HG03066 (cell line): Measurements from ENCODE around the gene RAI1.
A peak's percentile ranks its signal among the peaks of the same experiment; 100 is the strongest.
"Not testable (repeated sequence)": the region's sequence is repeated elsewhere in the genome, so short reads cannot be mapped to it uniquely, and the experiment has no call there.

ENCODE experiments used
- ATAC-seq: cut with Tn5 transposase; IDR thresholded peaks from one replicate; pipeline ENCODE4 v1.9.1; 2021; ENCODE audit warnings: low read depth; ENCODE audit not compliant: unreplicated experiment

RAI1 gene

DNA sequence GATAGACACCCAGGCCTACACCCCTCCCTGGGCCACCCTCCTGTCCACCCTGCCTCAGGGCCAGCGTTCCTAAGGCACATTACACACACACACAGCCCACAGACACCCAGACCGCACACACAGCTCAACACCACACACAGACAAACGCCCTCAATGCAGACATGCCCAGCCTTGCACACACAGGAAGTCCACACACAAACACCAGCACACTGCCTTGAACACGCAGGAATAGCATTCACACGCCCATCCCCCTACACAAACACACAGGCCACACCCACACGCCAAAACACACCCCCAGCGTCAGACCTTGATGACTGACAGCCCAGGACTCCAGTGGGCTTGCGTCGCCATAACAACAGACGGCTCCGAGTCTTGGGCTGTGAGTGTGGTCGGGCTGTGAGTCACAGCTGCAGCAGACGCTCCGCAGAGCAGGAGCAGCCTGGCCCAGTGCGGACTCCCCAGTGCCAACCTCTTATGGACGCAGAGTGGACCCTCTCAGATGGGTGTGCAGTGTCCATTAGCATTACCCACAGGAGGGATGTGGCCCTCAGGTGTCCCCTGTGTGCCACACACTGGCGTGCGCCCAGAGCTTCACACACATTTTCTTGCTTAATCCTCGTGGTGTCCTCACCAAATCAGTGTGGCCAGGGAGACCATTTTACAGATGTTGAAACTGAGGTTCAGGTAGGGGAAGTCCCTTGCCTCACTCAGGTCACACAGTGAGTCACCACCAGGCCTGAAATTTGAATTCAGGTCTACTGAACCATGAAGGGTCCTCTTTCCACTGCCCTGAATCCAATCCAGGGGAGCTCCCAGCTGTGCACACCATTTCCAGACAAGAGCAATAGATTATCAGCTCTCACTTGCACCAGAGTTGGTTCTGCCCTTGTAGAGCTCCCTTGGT is 17.8 kb upstream of the RAI1 start:
- ATAC-seq, result peak; percentile 69

GRCh38 chr17:17664064-17664452 is 17.2 kb upstream of the RAI1 start:
- ATAC-seq, result no peak

- no peak for ATAC-seq
These were observed 16.0 kb upstream of the RAI1 start for GRCh38 chr17:17665255-17665654.

DNA sequence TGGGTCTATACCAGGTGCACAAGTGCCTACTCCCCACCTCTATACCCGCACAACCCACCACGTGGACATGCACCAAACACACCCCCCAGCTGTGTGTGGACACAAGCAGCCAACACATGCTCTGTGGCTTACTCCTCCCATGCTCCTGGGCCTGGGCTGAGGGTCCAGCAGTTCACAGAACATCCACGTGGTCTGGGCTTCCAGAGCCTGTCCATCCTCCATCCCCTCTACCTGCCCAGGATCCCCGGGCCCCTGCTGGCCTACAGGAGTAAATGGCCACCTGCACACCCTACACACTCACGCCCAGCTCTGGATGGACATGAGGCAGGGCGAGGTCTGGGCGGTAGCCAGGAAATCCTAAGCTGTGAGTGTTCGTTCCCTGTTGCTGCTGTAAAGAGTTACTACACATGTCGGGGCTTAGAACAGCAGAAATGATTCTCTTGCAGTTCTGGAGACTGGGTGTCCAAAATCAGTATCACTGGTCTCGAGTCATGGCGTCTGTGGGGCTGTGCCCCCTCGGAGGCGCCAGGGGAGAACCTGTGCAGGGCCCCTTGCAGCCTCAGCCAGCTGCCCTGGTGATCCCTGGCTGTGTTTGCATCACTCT is 15.0 kb upstream of the RAI1 start:
- ATAC-seq, result no peak

DNA sequence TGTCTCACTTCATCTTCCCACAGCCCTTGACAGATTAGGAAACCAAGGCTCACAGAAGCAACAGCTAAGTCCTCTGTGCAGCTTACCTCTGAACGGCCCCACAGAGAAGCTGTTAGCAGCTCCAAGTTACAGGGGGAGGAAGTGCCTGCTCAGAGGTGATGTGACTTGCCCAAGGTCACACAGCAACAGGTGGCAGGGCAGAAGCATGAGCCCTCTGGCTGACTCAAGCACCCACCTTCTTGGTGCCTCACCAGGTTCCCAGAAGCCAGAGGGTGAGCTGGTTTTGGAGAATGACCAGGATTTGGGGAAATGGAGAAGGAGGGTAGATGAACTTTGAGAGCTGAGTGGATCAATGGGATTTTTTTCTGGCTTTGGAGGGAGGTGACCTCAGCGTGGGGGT is 14.0 kb upstream of the RAI1 start:
- no peak for ATAC-seq

GRCh38 chr17:17667947-17668346 is 13.3 kb upstream of the RAI1 start:
- ATAC-seq, result no peak

GRCh38 chr17:17668358-17668757 is 12.9 kb upstream of the RAI1 start:
- ATAC-seq, result no peak

DNA sequence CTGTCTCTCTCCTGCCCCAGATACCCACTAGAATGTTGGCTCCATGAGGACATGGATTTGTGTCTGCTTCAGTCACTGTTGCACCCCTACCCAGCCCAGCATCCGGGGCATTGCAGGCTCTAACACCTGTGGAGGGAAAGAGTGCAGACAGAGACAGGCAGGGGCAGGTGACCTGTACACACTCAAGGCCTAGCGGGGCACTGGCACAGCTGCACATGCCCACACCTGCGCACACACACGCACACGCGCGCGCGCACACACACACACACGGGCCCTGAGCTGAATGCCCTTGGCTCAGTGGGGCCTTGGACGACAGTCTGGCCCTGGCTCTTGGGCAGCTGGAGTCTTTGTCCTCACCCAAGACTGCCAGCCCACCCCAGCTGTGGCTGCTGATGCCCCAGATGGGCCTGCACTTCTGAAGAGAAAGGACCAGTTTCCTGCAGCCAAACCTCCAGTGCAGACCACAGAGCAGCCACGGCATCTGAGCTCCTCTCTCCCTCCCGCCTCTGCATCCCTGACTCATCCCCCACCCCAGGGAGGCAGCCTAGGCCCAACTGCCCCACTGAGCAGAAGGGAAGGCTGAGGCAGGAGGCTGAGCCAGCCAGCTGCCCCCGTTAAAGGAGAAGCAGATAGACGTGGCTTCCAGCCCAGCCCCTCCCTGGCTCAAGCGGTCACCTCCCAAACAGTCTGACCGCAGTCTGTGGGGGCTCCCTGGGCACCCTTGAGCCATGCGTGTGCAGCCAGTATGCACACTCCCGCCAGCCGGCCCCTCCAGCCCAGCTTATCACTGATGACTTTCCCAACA is 12.3 kb upstream of the RAI1 start:
- no peak for ATAC-seq

DNA sequence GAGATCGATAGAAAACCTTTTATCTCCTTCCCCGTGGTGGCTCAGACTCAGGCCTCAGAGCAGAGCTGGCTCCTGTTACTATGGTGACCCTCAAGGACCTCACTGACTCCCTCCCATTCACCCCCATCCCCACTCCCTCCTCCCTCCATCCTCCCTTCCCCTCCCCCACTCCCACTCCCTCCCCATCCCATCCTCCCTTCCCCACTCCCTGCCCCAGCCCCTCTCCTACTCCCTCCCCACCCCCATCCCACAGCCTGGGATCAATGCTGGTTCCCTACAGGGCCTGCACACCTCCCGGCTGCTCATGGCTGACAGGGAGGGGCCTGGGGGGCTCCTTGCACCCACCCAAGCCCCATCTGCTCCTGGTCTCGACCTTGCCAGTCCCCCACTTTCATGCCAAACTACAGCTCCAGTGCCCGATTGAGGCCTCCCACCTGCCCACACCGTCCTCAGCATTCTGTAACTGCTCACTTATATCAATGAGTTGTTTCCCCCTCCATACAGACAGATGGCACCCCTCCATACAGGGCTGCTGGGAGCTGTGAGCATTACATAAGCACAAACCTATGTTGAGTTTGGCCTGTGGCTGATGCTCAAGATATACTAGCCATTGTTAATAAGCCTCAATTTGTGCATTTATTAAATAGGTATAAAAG is 11.6 kb upstream of the RAI1 start:
- ATAC-seq, result no peak

DNA sequence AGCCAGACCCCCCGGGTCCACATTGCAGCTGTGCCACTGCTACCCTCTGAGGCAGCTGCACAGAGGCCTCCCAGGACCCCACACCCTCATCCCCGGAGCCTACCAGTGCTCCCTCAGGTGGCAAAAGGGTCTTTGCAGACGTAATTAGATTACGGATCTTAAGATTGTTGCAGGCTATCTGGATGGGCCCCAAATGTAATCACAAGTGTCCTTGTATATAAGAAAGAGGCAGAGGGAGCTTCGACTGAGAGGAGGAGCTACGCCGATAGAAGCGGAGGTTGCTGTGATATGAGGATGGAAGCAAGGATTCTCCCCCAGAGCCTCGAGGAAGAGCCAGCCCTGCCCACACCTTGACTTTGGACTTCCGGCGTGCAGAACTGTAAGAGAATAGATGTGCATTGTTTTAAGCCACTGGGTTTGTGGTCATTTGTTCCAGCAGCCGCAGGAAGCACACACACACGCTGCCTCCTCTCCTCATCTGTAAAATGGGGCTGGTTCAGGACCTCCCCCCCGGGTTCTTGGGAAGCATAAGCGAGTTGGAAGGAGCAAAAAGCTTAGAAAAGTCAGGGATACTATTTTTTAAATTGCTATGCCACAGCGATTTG is 10.5 kb upstream of the RAI1 start:
- ATAC-seq, result no peak

DNA sequence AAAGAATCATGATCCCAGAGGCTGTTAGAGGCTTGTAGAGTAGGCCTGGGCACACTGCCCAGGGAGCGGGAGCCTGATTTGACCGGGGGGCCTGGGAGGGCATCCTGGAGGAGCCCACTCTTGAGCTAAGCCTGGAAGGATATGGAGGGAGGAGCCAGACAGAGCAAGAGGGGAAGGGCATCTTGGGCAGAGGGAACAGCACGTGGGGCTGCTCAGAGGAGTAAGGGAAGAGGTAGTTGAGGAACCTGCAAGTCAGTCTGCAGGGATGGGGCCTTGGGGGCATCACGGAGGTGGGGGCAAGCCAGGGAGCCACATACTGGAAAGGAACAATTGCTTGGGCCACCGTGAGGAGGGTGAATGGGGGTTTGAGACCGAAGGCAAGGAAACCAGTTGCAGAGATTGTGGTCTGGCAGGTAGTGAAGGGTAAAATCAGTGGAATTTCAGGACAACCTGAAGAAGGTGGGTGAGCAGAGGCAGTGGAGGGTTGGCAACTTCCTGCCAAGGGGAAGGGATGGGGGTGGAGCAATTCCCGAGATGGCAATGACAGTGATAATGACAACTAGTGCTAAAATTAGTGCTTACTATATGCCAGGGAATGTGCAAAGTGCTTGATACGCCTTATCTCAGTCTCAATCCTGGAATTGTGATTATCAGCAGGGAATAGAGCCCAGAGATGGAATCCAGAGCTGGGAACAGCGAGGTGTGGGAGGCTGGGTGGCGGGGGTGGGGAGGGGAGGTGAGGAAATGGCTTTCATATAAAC is 9.7 kb upstream of the RAI1 start:
- no peak for ATAC-seq

- ATAC-seq, result no peak
These were observed 8.5 kb upstream of the RAI1 start for GRCh38 chr17:17672453-17673368.

- no peak for ATAC-seq
These were observed 5.8 kb upstream of the RAI1 start for GRCh38 chr17:17675416-17675815.

DNA sequence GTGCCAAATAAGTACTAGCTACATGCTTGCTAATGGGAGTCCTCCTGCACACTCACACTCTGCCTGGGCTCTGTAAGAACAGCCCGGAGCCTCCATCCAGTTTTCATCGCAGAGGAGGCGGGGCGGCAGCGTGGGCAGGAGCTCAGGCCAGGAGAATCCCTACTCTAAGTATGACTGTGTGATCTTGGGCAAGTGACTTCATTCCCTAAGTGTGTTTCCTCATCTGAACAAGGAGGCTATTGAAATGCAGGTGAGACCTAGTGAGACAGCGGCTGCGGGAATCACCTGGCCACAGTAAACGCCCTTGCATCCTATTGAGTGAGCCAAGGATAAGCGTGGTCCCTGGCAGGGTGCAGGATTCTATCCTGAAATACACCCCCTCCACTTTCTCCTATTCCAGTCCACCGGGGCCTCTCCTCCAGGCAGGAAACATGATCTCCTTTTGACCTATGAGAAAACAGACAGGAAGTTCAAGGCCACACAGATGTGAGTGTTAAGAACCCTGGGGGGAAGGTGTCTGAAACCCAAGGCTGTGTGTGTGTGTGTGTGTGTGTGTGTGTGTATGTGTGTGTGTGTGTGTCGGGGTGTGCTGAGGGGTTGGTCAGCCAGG is 5.2 kb upstream of the RAI1 start:
- ATAC-seq, result no peak

DNA sequence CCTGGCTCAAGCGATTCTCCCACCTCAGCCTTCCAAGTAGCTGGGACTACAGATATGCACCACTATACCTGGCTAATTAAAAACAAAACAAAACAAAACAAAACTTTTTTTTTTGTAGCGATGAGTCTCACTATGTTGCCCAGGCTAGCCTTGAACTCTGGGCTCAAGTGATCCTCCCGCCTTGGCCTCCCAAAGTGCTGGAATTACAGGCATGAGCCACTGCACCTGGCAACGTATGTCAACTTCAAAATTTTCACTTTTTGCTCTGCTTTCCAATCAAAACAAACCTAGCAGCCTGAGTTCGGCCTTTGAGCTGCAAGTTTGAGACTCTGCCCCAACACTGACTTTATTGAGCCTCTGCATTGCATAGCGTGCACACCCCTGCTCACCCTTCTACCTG is 4.5 kb upstream of the RAI1 start:
- ATAC-seq, result no peak

DNA sequence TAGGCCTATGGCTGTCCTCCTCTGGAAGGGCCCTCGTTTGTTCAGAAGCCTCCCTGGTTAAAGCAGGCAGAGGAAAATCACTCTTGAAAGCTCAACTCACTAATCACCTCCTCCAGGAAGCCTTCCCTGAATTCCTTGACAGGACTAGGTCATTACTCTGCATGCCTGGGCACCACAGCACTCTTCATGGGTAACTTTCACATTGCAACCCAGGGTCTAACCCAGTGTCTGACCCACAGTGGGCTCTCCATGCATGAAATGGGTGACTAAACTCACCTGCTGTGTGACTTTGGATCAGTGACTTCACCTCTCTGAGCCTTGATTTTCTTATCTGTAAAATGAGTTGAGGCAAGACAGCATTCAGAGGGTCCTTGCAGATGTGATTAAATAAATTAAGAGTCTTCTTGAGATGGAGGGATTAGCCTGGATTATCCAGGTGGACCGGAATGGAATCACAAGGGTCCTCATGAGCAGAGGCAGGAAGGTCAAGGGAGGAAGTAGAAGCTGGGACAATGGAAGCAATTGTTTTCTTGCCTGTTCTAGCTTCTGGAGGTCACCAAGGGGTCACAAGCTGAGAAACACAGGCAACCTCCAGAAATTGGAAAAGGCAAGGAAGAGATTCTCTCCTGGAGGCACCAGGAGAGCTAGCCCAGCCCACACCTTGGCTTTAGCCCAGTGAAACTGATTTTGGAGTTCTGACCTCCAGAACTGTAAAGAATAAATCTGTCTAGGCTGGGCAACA is 3.8 kb upstream of the RAI1 start:
- no peak for ATAC-seq

DNA sequence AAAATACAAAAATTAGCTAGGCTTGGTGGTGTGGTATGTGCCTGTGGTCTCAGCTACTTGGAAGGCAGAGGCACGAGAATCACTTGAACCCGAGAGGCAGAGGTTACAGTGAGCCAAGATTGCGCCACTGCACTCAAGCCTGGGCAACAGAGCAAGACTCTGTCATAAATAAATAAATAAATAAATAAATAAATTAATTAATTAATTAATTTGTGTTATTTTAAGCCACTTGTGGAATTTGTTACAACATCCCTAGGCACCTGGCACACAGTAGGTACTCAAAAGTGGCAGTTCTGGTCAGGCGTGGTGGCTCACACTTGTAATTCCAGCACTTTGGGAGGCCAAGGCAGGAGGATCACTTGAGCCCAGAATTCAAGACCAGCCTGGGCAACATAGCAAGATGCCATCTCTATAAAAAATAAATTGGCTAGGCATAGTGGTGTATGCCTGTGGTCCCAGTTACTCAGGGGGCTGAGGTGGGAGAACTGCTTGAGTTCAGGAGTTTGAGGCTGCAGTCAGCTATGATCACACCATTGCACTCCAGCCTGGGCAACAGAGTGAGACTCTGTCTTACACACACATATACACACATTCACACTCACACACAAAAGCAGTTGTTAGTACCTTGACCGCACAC is 3.1 kb upstream of the RAI1 start:
- not testable (repeated sequence) for ATAC-seq
